Astrocyte (in vitro differentiated cells and primary cell): ENCODE data around the gene BACH2. TPM values are rescaled to one million over a fixed set of nuclear protein-coding genes. Genes with fewer than 3 reads are reported as not detected.
"Not testable (repeated sequence)": the region's sequence is repeated elsewhere in the genome, so short reads cannot be mapped to it uniquely, and the experiment has no call there.

Experiments used
- DNase-seq: peaks from one replicate; pipeline ENCODE4 v3.0.0-alpha.2; 2010; ENCODE audit warnings: low read depth
- FAIRE-seq: peaks from 2 replicates; lab custom pipeline; 2011; peaks lifted over from hg19 to GRCh38; lab: Jason Lieb, UNC
- H2AFZ ChIP-seq: 2 replicates; pipeline ENCODE4 v1.6.0; 2012; ENCODE audit warnings: low read depth, low read length, inconsistent platforms
- H3K27ac ChIP-seq: 2 replicates; pipeline ENCODE4 v1.5.1; 2011; ENCODE audit warnings: low read depth, low read length, inconsistent platforms
- H3K27me3 ChIP-seq: 2 replicates; pipeline ENCODE4 v1.6.0; 2011; ENCODE audit warnings: low read length, inconsistent platforms; ENCODE audit not compliant: insufficient read depth
- H3K36me3 ChIP-seq: 2 replicates; pipeline ENCODE4 v1.5.1; 2011; ENCODE audit warnings: low read length, inconsistent platforms; ENCODE audit not compliant: insufficient read depth
- H3K4me1 ChIP-seq: 2 replicates; pipeline ENCODE4 v1.5.1; 2011; ENCODE audit warnings: low read length, inconsistent platforms; ENCODE audit not compliant: insufficient read depth
- H3K4me2 ChIP-seq: 2 replicates; pipeline ENCODE4 v1.6.0; 2012; ENCODE audit warnings: low read length, inconsistent platforms
- H3K4me3 ChIP-seq: 2 replicates; pipeline ENCODE4 v1.5.1; 2011; ENCODE audit warnings: low read depth, mild to moderate bottlenecking, low read length, inconsistent platforms; ENCODE audit not compliant: insufficient read depth
- H3K79me2 ChIP-seq: 2 replicates; pipeline ENCODE4 v1.6.0; 2012; ENCODE audit warnings: mild to moderate bottlenecking, low read length, inconsistent platforms; ENCODE audit not compliant: insufficient read depth
- H3K9ac ChIP-seq: 2 replicates; pipeline ENCODE4 v1.6.0; 2012; ENCODE audit warnings: mild to moderate bottlenecking, low read length, inconsistent platforms
- H3K9me3 ChIP-seq: 2 replicates; pipeline ENCODE4 v1.5.1; 2012; ENCODE audit warnings: low read depth, mild to moderate bottlenecking, low read length, inconsistent platforms; ENCODE audit not compliant: insufficient read depth
- H4K20me1 ChIP-seq: 2 replicates; pipeline ENCODE4 v1.6.0; 2012; ENCODE audit warnings: low read length, inconsistent platforms; ENCODE audit not compliant: insufficient read depth
- H3K27ac Mint-ChIP-seq: one replicate; pipeline ENCODE4 v1.8.0; 2021; ENCODE audit warnings: mild to moderate bottlenecking, mixed read lengths; ENCODE audit not compliant: unreplicated experiment
- H3K27me3 Mint-ChIP-seq: one replicate; pipeline ENCODE4 v1.8.0; 2021; ENCODE audit warnings: low read depth, mixed read lengths; ENCODE audit not compliant: unreplicated experiment
- H3K36me3 Mint-ChIP-seq: one replicate; pipeline ENCODE4 v1.8.0; 2021; ENCODE audit warnings: low read depth, mixed read lengths; ENCODE audit not compliant: unreplicated experiment
- H3K4me1 Mint-ChIP-seq: one replicate; pipeline ENCODE4 v1.8.0; 2021; ENCODE audit warnings: low read depth, mixed read lengths; ENCODE audit not compliant: unreplicated experiment
- H3K4me3 Mint-ChIP-seq: one replicate; pipeline ENCODE4 v1.8.0; 2021; ENCODE audit warnings: mild to moderate bottlenecking, moderate library complexity, mixed read lengths; ENCODE audit not compliant: unreplicated experiment
- H3K9me3 Mint-ChIP-seq: one replicate; pipeline ENCODE4 v1.8.0; 2021; ENCODE audit warnings: mild to moderate bottlenecking, mixed read lengths; ENCODE audit not compliant: unreplicated experiment
- EZH2 ChIP-seq: IDR thresholded peaks from 2 replicates; pipeline ENCODE4 v1.6.1; 2012; ENCODE audit warnings: mild to moderate bottlenecking, low read length, inconsistent platforms; ENCODE audit not compliant: insufficient read depth
- total RNA-seq: library from RNA; stranded (reverse); gene quantifications from 2 replicates; pipeline ENCODE4 v1.2.1, GENCODE V29; 2021
- TF ChIP-seq, protein P1 (sequence below): IDR thresholded peaks from 2 replicates; pipeline ENCODE4 v1.5.1; 2011; ENCODE audit warnings: low read depth, mild to moderate bottlenecking, inconsistent platforms, low read length, moderate library complexity; ENCODE audit not compliant: insufficient read depth

Gene BACH2
- total RNA-seq, 1 donor from 2014 or later, result 17.5 TPM

DNA sequence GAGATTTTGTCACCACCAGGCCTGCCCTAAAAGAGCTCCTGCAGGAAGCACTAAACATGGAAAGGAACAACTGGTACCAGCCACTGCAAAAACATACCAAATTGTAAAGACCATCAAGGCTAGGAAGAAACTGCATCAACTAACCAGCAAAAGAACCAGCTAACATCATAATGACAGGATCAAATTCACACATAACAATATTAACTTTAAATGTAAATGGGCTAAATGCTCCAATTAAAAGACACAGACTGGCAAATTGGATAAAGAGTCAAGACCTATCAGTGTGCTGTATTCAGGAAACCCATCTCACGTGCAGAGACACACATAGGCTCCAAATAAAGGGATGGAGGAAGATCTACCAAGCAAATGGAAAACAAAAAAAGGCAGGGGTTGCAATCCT is 240.7 kb downstream of the BACH2 start:
- H3K27me3 ChIP-seq, DNase-seq, H3K4me1 ChIP-seq, H3K27me3 Mint-ChIP-seq, H3K4me3 ChIP-seq, H4K20me1 ChIP-seq, H3K4me1 Mint-ChIP-seq, FAIRE-seq, H2AFZ ChIP-seq, H3K9me3 ChIP-seq, H3K9ac ChIP-seq, H3K27ac Mint-ChIP-seq, H3K27ac ChIP-seq, H3K79me2 ChIP-seq, H3K36me3 ChIP-seq, H3K4me2 ChIP-seq, H3K4me3 Mint-ChIP-seq: not testable (repeated sequence)
- H3K9me3 Mint-ChIP-seq, result peaks cover 32% of the 10 kb centered on the region
- H3K36me3 Mint-ChIP-seq, result peaks cover 10% of the 10 kb centered on the region

DNA sequence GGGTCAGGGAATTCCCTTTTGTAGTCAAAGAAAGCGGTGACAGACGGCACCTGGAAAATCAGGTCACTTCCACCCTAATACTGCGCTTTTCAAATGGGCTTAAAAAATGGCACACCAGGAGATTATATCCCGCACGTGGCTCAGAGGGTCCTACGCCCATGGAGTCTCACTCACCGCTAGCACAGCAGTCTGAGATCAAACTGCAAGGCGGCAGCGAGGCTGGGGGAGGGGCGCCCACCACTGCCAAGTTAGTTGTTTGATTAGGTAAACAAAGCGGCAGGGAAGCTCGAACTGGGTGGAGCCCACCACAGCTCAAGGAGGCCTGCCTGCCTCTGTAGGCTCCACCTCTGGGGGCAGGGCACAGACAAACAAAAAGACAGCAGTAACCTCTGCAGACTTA is 242.4 kb downstream of the BACH2 start:
- not testable (repeated sequence) for H3K27me3 ChIP-seq, H3K4me1 Mint-ChIP-seq, H3K9ac ChIP-seq, H2AFZ ChIP-seq, H3K4me3 Mint-ChIP-seq, H3K36me3 ChIP-seq, H3K27ac Mint-ChIP-seq, H3K36me3 Mint-ChIP-seq, H3K4me1 ChIP-seq, H3K27ac ChIP-seq, DNase-seq, H3K79me2 ChIP-seq, H4K20me1 ChIP-seq, FAIRE-seq, H3K4me2 ChIP-seq, H3K9me3 ChIP-seq, H3K4me3 ChIP-seq, H3K27me3 Mint-ChIP-seq
- peaks cover 30% of the 10 kb centered on the region for H3K9me3 Mint-ChIP-seq

DNA sequence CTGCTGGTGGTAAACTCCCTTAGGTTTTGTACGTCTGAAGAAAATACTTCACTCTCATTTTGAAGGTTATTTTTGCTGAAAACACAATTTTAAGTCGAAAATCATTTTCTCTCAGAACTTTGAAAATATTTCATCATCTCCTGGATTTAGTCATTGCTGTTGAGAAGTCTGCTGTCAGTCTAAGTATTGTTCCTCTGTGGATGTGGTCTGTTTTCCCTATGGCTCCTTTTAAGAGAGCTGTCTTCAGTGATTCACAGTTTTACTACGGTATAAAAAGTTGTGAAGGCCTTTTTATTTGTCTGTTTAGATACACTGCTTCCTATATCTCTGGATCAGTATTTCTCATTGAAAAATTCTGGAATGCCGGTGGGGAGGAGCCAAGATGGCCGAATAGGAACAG is 243.0 kb downstream of the BACH2 start:
- no peaks in the 10 kb centered on the region for H3K27me3 Mint-ChIP-seq
- H3K4me1 ChIP-seq, result no peaks in the 10 kb centered on the region
- H3K36me3 Mint-ChIP-seq, result peaks cover 8% of the 10 kb centered on the region
- no peak overlapping the region for H3K4me2 ChIP-seq
- FAIRE-seq (no peak), DNase-seq (no peak)
- H4K20me1 ChIP-seq, result no peaks in the 10 kb centered on the region
- no peak overlapping the region for H3K4me3 Mint-ChIP-seq
- TF ChIP-seq, protein P1, sequence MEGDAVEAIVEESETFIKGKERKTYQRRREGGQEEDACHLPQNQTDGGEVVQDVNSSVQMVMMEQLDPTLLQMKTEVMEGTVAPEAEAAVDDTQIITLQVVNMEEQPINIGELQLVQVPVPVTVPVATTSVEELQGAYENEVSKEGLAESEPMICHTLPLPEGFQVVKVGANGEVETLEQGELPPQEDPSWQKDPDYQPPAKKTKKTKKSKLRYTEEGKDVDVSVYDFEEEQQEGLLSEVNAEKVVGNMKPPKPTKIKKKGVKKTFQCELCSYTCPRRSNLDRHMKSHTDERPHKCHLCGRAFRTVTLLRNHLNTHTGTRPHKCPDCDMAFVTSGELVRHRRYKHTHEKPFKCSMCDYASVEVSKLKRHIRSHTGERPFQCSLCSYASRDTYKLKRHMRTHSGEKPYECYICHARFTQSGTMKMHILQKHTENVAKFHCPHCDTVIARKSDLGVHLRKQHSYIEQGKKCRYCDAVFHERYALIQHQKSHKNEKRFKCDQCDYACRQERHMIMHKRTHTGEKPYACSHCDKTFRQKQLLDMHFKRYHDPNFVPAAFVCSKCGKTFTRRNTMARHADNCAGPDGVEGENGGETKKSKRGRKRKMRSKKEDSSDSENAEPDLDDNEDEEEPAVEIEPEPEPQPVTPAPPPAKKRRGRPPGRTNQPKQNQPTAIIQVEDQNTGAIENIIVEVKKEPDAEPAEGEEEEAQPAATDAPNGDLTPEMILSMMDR, result no peak
- TF ChIP-seq EZH2, result no peak
- H3K27me3 ChIP-seq, result no peaks in the 10 kb centered on the region
- no peak overlapping the region for H3K9ac ChIP-seq
- H3K9me3 Mint-ChIP-seq, result peaks cover 30% of the 10 kb centered on the region
- H3K79me2 ChIP-seq, result no peaks in the 10 kb centered on the region
- no peaks in the 10 kb centered on the region for H3K4me1 Mint-ChIP-seq
- no peak overlapping the region for H3K4me3 ChIP-seq
- H3K36me3 ChIP-seq, result no peaks in the 10 kb centered on the region
- H3K27ac Mint-ChIP-seq, result no peak overlapping the region
- no peak overlapping the region for H2AFZ ChIP-seq
- no peaks in the 10 kb centered on the region for H3K9me3 ChIP-seq
- H3K27ac ChIP-seq, result no peak overlapping the region

DNA sequence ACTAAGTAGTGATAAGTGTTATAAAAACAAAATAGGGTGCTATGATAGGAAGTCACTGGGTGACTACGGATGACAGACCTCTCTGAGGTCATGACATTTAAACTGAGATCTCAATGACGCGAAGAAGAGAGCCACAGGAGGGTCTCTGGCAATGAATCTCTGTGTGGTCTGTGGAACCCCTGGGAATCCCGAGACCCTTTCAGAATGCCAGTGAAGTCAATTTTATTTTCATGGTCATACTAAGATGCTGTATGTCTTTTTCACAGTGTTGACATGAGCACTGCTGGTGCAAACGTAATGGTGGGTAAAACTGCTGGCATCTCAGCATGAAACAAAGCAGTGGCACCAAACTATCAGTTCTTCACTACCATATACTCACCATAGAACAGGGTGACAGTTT is 247.3 kb downstream of the BACH2 start:
- H4K20me1 ChIP-seq, result no peaks in the 10 kb centered on the region
- FAIRE-seq (no peak), DNase-seq (no peak)
- H3K4me3 Mint-ChIP-seq, result no peak overlapping the region
- no peak overlapping the region for H3K4me3 ChIP-seq
- peaks cover 5% of the 10 kb centered on the region for H3K4me1 Mint-ChIP-seq
- no peaks in the 10 kb centered on the region for H3K27me3 ChIP-seq
- H3K9me3 Mint-ChIP-seq, result peaks cover 9% of the 10 kb centered on the region
- peaks cover 13% of the 10 kb centered on the region for H3K4me1 ChIP-seq
- H3K9ac ChIP-seq, result no peak overlapping the region
- H3K36me3 ChIP-seq, result no peaks in the 10 kb centered on the region
- H3K79me2 ChIP-seq, result no peaks in the 10 kb centered on the region
- peaks cover 7% of the 10 kb centered on the region for H3K36me3 Mint-ChIP-seq
- H2AFZ ChIP-seq, result no peak overlapping the region
- no peak for TF ChIP-seq EZH2
- TF ChIP-seq, protein P1, result no peak
- H3K9me3 ChIP-seq, result no peaks in the 10 kb centered on the region
- H3K27ac Mint-ChIP-seq, result no peak overlapping the region
- no peak overlapping the region for H3K27ac ChIP-seq
- no peaks in the 10 kb centered on the region for H3K27me3 Mint-ChIP-seq
- no peak overlapping the region for H3K4me2 ChIP-seq
